A673 (cell line): ENCODE data around the gene UROS. TPM values are rescaled to one million over a fixed set of nuclear protein-coding genes. Genes with fewer than 3 reads are reported as not detected.
A peak's percentile ranks its signal among the peaks of the same experiment; 100 is the strongest.

ENCODE experiments used
- Bru-seq: library from RNA; stranded (reverse); fragments of 400-500 nt; gene quantifications from one replicate; lab custom pipeline; 2021; lab: Mats Ljungman, UMichigan
- BruChase-seq, 2 experiments: library from RNA; stranded (reverse); fragments of 400-500 nt; gene quantifications; one replicate each; lab custom pipeline; 2021; lab: Mats Ljungman, UMichigan
- BruUV-seq: library from RNA; stranded (reverse); fragments of 400-500 nt; replicated peaks from 2 replicates; lab custom pipeline; 2021; lab: Mats Ljungman, UMichigan
- CTCF ChIA-PET: fragments of 300-600 bp; sonication (Branson Sonifier 250); formaldehyde crosslinking; loops from one replicate; lab custom pipeline; 2022; ENCODE audit warnings: antibody characterized with exemption; lab: Charles Lee
- POLR2A ChIA-PET: fragments of 300-600 bp; sonication (Branson Sonifier 250); formaldehyde crosslinking; loops from one replicate; lab custom pipeline; 2022; ENCODE audit warnings: antibody characterized with exemption; ENCODE audit not compliant: low non-redundant PET; lab: Charles Lee
- DNase-seq: peaks from one replicate; pipeline ENCODE4 v3.0.0-alpha.2; 2015; ENCODE audit warnings: low spot score
- H3K27ac ChIP-seq: fragments of 200-600 bp; sonication (generic); 2 replicates; pipeline ENCODE4 v1.5.1; 2016; ENCODE audit warnings: mixed run types, low read depth, mild to moderate bottlenecking, mixed read lengths, antibody characterized with exemption, low read length; ENCODE audit not compliant: poor library complexity, severe bottlenecking
- H3K27me3 ChIP-seq: fragments of 200-600 bp; sonication (generic); replicated peaks from 2 replicates; pipeline ENCODE4 v1.6.1; 2017; ENCODE audit warnings: mixed run types, low read depth, mild to moderate bottlenecking, mixed read lengths, antibody characterized with exemption, low read length; ENCODE audit not compliant: insufficient read depth, poor library complexity
- H3K36me3 ChIP-seq: fragments of 200-600 bp; sonication (generic); 2 replicates; pipeline ENCODE4 v1.6.1; 2016; ENCODE audit warnings: mixed run types, mild to moderate bottlenecking, mixed read lengths, antibody characterized with exemption, low read length; ENCODE audit not compliant: insufficient read depth, poor library complexity, severe bottlenecking
- H3K4me1 ChIP-seq: fragments of 200-600 bp; sonication (generic); 2 replicates; pipeline ENCODE4 v1.6.1; 2017; ENCODE audit warnings: mixed run types, mild to moderate bottlenecking, mixed read lengths, antibody characterized with exemption, low read length; ENCODE audit not compliant: insufficient read depth, poor library complexity, severe bottlenecking
- H3K4me3 ChIP-seq: fragments of 200-600 bp; sonication (generic); 2 replicates; pipeline ENCODE4 v1.5.1; 2016; ENCODE audit warnings: low read depth, mixed run types, mild to moderate bottlenecking, mixed read lengths, low read length; ENCODE audit not compliant: poor library complexity, severe bottlenecking
- H3K9me3 ChIP-seq: fragments of 200-600 bp; sonication (generic); 2 replicates; pipeline ENCODE4 v1.6.1; 2016; ENCODE audit warnings: mixed run types, low read depth, mild to moderate bottlenecking, mixed read lengths, antibody characterized with exemption, low read length; ENCODE audit not compliant: poor library complexity, severe bottlenecking
- CTCF ChIP-seq: fragments of 300-800, 200-600 bp; sonication (generic); conservative IDR thresholded peaks from 2 replicates; pipeline ENCODE4 v1.5.1; 2017; ENCODE audit warnings: low read depth, mild to moderate bottlenecking, antibody characterized with exemption, low read length, moderate library complexity, mixed read lengths
- EZH2 ChIP-seq: fragments of 200-600 bp; sonication (generic); IDR thresholded peaks from 2 replicates; pipeline ENCODE4 v1.6.1; 2017; ENCODE audit warnings: borderline replicate concordance, low read depth, mild to moderate bottlenecking, mixed read lengths, antibody characterized with exemption, low read length; ENCODE audit not compliant: poor library complexity, severe bottlenecking
- intact Hi-C: fragments of 100-400 bp; cut with micrococcal nuclease; formaldehyde crosslinking; loops from one replicate; pipeline ENCODE4 v1.10.0; 2022; ENCODE audit not compliant: unreplicated experiment
- long read RNA-seq: library from polyadenylated mRNA; stranded (forward); transcript quantifications from one replicate; pipeline ENCODE4 v2.0.0, GENCODE V29; 2022
- total RNA-seq: library from RNA; stranded (reverse); gene quantifications from 2 replicates; pipeline ENCODE4 v1.2.3, GENCODE V29; 2021

Gene UROS
- total RNA-seq = 65.6 and 70.7 TPM in 2 replicates
- Bru-seq, nascent RNA = percentile 72 among the genes with signal in this experiment
- BruChase-seq, experiment 1, labeled RNA remaining after a 2-hour chase = percentile 66 among the genes with signal in this experiment
- percentile 68 among the genes with signal in this experiment for BruChase-seq, experiment 2, labeled RNA remaining after a 6-hour chase
- long read RNA-seq, transcript UROS-204 (10 exons, 1,342 nt) = major isoform, 89 of 145 reads
- long read RNA-seq, transcript UROS-202 (7 exons, 1,556 nt) = minor isoform, 6 of 145 reads
- long read RNA-seq, partial matches to known transcripts = 3 of 145 reads
- long read RNA-seq, other reads (novel, unspliced or antisense) = 45 of 145 reads

- Histone ChIP-seq H3K36me3 (peaks cover 25% of the 10 kb centered on the region), H3K27ac (peak within 1 kb of the TSS; percentile 99), H3K9me3 (no peaks in the 10 kb centered on the region), H3K4me1 (peaks cover 8% of the 10 kb centered on the region), H3K27me3 (no peaks in the 10 kb centered on the region), H3K4me3 (peak within 1 kb of the TSS; percentile 80)
- peak; percentile 92 for DNase-seq
- BruUV-seq = no TSS peak
- ChIA-PET CTCF (no interaction called here), POLR2A (interaction anchor here (0.7 kb wide), 1 partner anchor 15 kb away, joined by 3 read pairs; no protein-coding TSS in a partner anchor)
- intact Hi-C loops = no loop called here
- no peak for TF ChIP-seq CTCF
- TF ChIP-seq EZH2 = no peak
These were observed at the start of gene UROS, which contains the start of gene BCCIP for GRCh38 chr10:125822878-125823662. UROS (minus strand) TSS chr10:125823258; CDS start chr10:125816499, 6,759 bp downstream. BCCIP (plus strand) TSS chr10:125823546; CDS start chr10:125823558, 12 bp downstream.

- POLR2A ChIA-PET = no interaction called here
- BruUV-seq = no TSS peak
- no peak for TF ChIP-seq EZH2
- no peak for TF ChIP-seq CTCF
These were observed 48.3 kb upstream of the UROS start for GRCh38 chr10:125871338-125871737.

GRCh38 chr10:125868372-125868975 lies 45.4 kb upstream of the UROS start:
- H3K27me3 ChIP-seq = no peaks in the 10 kb centered on the region
- H3K4me1 ChIP-seq = no peaks in the 10 kb centered on the region
- H3K9me3 ChIP-seq = no peaks in the 10 kb centered on the region
- TF ChIP-seq EZH2 (no peak), CTCF (peak; percentile 84)
- intact Hi-C loops = no loop called here
- POLR2A ChIA-PET = no interaction called here
- H3K4me3 ChIP-seq = no peak overlapping the region
- H3K36me3 ChIP-seq = peaks cover 10% of the 10 kb centered on the region
- CTCF ChIA-PET = interaction anchor here (1.5 kb wide), 1 partner anchor 635 kb away, joined by 3 read pairs; no protein-coding TSS in a partner anchor
- H3K27ac ChIP-seq = no peak overlapping the region
- peak; percentile 46 for DNase-seq
- BruUV-seq = no TSS peak

More at GRCh38 chr10:125871338-125871737, 48.3 kb upstream of the UROS start:
- H3K4me1 ChIP-seq = no peaks in the 10 kb centered on the region
- H3K9me3 ChIP-seq = peaks cover 4% of the 10 kb centered on the region
- CTCF ChIA-PET = no interaction called here
- intact Hi-C loops = no loop called here
- peaks cover 4% of the 10 kb centered on the region for H3K36me3 ChIP-seq
- DNase-seq = no peak
- no peaks in the 10 kb centered on the region for H3K27me3 ChIP-seq
- H3K27ac ChIP-seq = no peak overlapping the region
- no peak overlapping the region for H3K4me3 ChIP-seq
